WTC11 (cell line): Measurements from ENCODE around the gene C11orf52. TPM values are rescaled to one million over a fixed set of nuclear protein-coding genes. Genes with fewer than 3 reads are reported as not detected.

Experiments
- ATAC-seq: fragments of 200-7000 bp; cut with Tn5 transposase; 2 replicates; pipeline ENCODE4 v1.10.0; 2021; ENCODE audit warnings: mild to moderate bottlenecking, moderate library complexity
- CTCF ChIA-PET: fragments of 300-600 bp; sonication (Branson Sonifier 250); formaldehyde crosslinking; loops from one replicate; lab custom pipeline; 2021; ENCODE audit warnings: antibody characterized with exemption; lab: Charles Lee
- POLR2A ChIA-PET: fragments of 350-600 bp; sonication (Branson Sonifier 250); formaldehyde crosslinking; loops from one replicate; lab custom pipeline; 2021; ENCODE audit warnings: antibody characterized with exemption; lab: Charles Lee
- DNase-seq: peaks from one replicate; pipeline ENCODE4 v3.0.0; 2021; ENCODE audit warnings: low spot score
- H3K27ac Mint-ChIP-seq: 2 replicates; pipeline ENCODE4 v1.8.0; 2021; ENCODE audit warnings: mixed read lengths
- H3K27me3 Mint-ChIP-seq: 2 replicates; pipeline ENCODE4 v1.8.0; 2021; ENCODE audit warnings: low read depth, mild to moderate bottlenecking, moderate library complexity, mixed read lengths
- H3K36me3 Mint-ChIP-seq: 2 replicates; pipeline ENCODE4 v1.8.0; 2021; ENCODE audit warnings: mixed read lengths
- H3K4me1 Mint-ChIP-seq: 2 replicates; pipeline ENCODE4 v1.8.0; 2022; ENCODE audit warnings: mixed read lengths
- H3K4me3 Mint-ChIP-seq: 2 replicates; pipeline ENCODE4 v1.8.0; 2021; ENCODE audit warnings: mild to moderate bottlenecking, moderate library complexity, mixed read lengths
- H3K9me3 Mint-ChIP-seq: 2 replicates; pipeline ENCODE4 v1.8.0; 2021; ENCODE audit warnings: mixed read lengths
- CDX4 ChIP-seq: fragments of 250-450 bp; sonication (Bioruptor Pico); IDR thresholded peaks from 2 replicates; pipeline ENCODE4 v1.9.0; 2021; ENCODE audit warnings: moderate library complexity, mild to moderate bottlenecking, inconsistent platforms, borderline replicate concordance
- ELF4 ChIP-seq: sonication (generic); formaldehyde crosslinking; IDR thresholded peaks from 2 replicates; pipeline ENCODE4 v1.8.1; 2022; ENCODE audit warnings: low read depth, mild to moderate bottlenecking, moderate library complexity, missing genetic modification reagents
- GABPB1 ChIP-seq: sonication (generic); formaldehyde crosslinking; IDR thresholded peaks from 2 replicates; pipeline ENCODE4 v1.8.1; 2023; ENCODE audit warnings: mild to moderate bottlenecking, missing genetic modification reagents
- GRHL2 ChIP-seq: fragments of 250-450 bp; sonication (Bioruptor Pico); IDR thresholded peaks from 2 replicates; pipeline ENCODE4 v1.8.0; 2022; ENCODE audit warnings: mild to moderate bottlenecking, moderate library complexity; ENCODE audit not compliant: insufficient replicate concordance, severe bottlenecking
- HMGA2 ChIP-seq: fragments of 250-450 bp; sonication (Bioruptor Pico); IDR thresholded peaks from 2 replicates; pipeline ENCODE4 v1.4.0; 2021; ENCODE audit warnings: mild to moderate bottlenecking, moderate library complexity
- JAZF1 ChIP-seq: fragments of 250-450 bp; sonication (Bioruptor Pico); IDR thresholded peaks from 2 replicates; pipeline ENCODE4 v1.9.0; 2021; ENCODE audit warnings: moderate library complexity, mild to moderate bottlenecking, inconsistent platforms
- JUN ChIP-seq: sonication (generic); formaldehyde crosslinking; IDR thresholded peaks from 2 replicates; pipeline ENCODE4 v1.8.0; 2023; ENCODE audit warnings: mild to moderate bottlenecking, missing genetic modification reagents
- KAT7 ChIP-seq: sonication (generic); formaldehyde crosslinking; IDR thresholded peaks from 2 replicates; pipeline ENCODE4 v1.8.1; 2023; ENCODE audit warnings: missing genetic modification reagents, mild to moderate bottlenecking, borderline replicate concordance
- NFE2L1 ChIP-seq: sonication (generic); formaldehyde crosslinking; IDR thresholded peaks from 2 replicates; pipeline ENCODE4 v1.8.1; 2023; ENCODE audit warnings: missing genetic modification reagents
- RORB ChIP-seq: fragments of 250-450 bp; sonication (Bioruptor Pico); IDR thresholded peaks from 2 replicates; pipeline ENCODE4 v1.9.0; 2021; ENCODE audit warnings: mild to moderate bottlenecking
- SP1 ChIP-seq: sonication (generic); formaldehyde crosslinking; conservative IDR thresholded peaks from 2 replicates; pipeline ENCODE4 v1.8.1; 2022; ENCODE audit warnings: missing genetic modification reagents
- TCF7 ChIP-seq: sonication (generic); formaldehyde crosslinking; IDR thresholded peaks from 2 replicates; pipeline ENCODE4 v1.8.0; 2022; ENCODE audit warnings: mild to moderate bottlenecking, low read depth, missing genetic modification reagents, moderate library complexity
- TP53 ChIP-seq: sonication (generic); formaldehyde crosslinking; IDR thresholded peaks from 2 replicates; pipeline ENCODE4 v1.8.1; 2023; ENCODE audit warnings: mild to moderate bottlenecking, missing genetic modification reagents
- ZBTB21 ChIP-seq: sonication (generic); formaldehyde crosslinking; IDR thresholded peaks from 2 replicates; pipeline ENCODE4 v1.8.1; 2023; ENCODE audit warnings: mild to moderate bottlenecking, missing genetic modification reagents, borderline replicate concordance
- ZNF121 ChIP-seq: sonication (generic); formaldehyde crosslinking; IDR thresholded peaks from 2 replicates; pipeline ENCODE4 v1.8.0; 2023; ENCODE audit warnings: missing genetic modification reagents
- ZNF232 ChIP-seq: sonication (generic); formaldehyde crosslinking; IDR thresholded peaks from 2 replicates; pipeline ENCODE4 v1.8.0; 2022; ENCODE audit warnings: mild to moderate bottlenecking, missing genetic modification reagents
- ZNF317 ChIP-seq: sonication (generic); formaldehyde crosslinking; IDR thresholded peaks from 2 replicates; pipeline ENCODE4 v1.8.1; 2023; ENCODE audit warnings: low read depth, mild to moderate bottlenecking, moderate library complexity, missing genetic modification reagents, borderline replicate concordance
- ZNF423 ChIP-seq: fragments of 250-450 bp; sonication (Bioruptor Pico); IDR thresholded peaks from 2 replicates; pipeline ENCODE4 v2.1.2; 2022; ENCODE audit warnings: mild to moderate bottlenecking, moderate library complexity
- ZSCAN18 ChIP-seq: fragments of 250-450 bp; sonication (Bioruptor Pico); IDR thresholded peaks from 2 replicates; pipeline ENCODE4 v2.1.2; 2022; ENCODE audit warnings: mild to moderate bottlenecking, moderate library complexity
- total RNA-seq: library from RNA; stranded (reverse); gene quantifications from 3 replicates; pipeline ENCODE4 v1.2.3, GENCODE V29; 2021
- TF ChIP-seq, protein P1 (sequence below): sonication (generic); formaldehyde crosslinking; conservative IDR thresholded peaks from 2 replicates; pipeline ENCODE4 v1.8.1; 2023; ENCODE audit warnings: mild to moderate bottlenecking, low read depth, missing genetic modification reagents, moderate library complexity
- TF ChIP-seq, protein P2 (sequence below): fragments of 200-600 bp; IDR thresholded peaks from 2 replicates; pipeline ENCODE4 v1.8.0; 2022; ENCODE audit warnings: antibody characterized with exemption
- TF ChIP-seq, protein P3 (sequence below): sonication (generic); formaldehyde crosslinking; IDR thresholded peaks from 2 replicates; pipeline ENCODE4 v1.8.1; 2022; ENCODE audit warnings: low read depth, missing genetic modification reagents, borderline replicate concordance
- TF ChIP-seq, protein P4 (sequence below): sonication (generic); formaldehyde crosslinking; IDR thresholded peaks from 2 replicates; pipeline ENCODE4 v1.8.0; 2022; ENCODE audit warnings: mild to moderate bottlenecking, missing genetic modification reagents

The C11orf52 gene
- total RNA-seq, 1 experiment from 2014 or later, result 2.1 TPM

DNA sequence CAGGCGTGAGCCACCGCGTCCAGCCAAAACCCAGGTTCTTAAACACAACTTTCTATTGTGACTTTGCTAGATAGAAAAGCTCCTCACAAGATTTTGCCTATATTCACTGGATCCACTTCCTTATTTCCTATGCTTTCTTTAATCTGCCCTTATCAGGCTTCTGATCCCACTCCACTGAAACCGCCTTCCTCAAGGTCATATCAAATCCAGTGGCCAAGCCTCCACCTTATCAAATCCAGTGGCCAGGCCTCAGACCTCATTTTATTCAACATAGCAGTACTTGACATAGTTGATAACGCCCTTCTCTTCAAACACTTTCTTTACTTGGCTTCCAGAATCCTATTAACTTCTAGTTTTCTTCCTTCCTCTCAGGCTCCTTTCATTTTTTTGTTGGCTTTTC, 48.0 kb downstream of the C11orf52 start:
- Mint-ChIP-seq H3K9me3 (no peaks in the 10 kb centered on the region), H3K27ac (no peak overlapping the region), H3K4me1 (peaks cover 16% of the 10 kb centered on the region), H3K4me3 (no peak overlapping the region), H3K27me3 (no peaks in the 10 kb centered on the region)
- ATAC-seq, result no peak
- POLR2A ChIA-PET, result no interaction called here
- TF ChIP-seq ZNF317 (CRISPR knock-in tag), result no peak
- no peak for TF ChIP-seq JUN
- TF ChIP-seq RORB (CRISPR knock-in tag), result no peak
- no peak for TF ChIP-seq JAZF1 (CRISPR knock-in tag)
- TF ChIP-seq HMGA2 (CRISPR knock-in tag), result no peak
- no peak for TF ChIP-seq ZNF423 (CRISPR knock-in tag)
- TF ChIP-seq GRHL2 (CRISPR knock-in tag), result no peak
- no peak for TF ChIP-seq TP53 (CRISPR knock-in tag)
- TF ChIP-seq, all 79 proteins: peak for 0
- CTCF ChIA-PET, result no interaction called here
- DNase-seq, result no peak
- peaks cover 22% of the 10 kb centered on the region for H3K36me3 Mint-ChIP-seq

GRCh38 chr11:111967649-111968048, 48.9 kb downstream of the C11orf52 start:
- H3K27ac Mint-ChIP-seq, result no peak overlapping the region

DNA sequence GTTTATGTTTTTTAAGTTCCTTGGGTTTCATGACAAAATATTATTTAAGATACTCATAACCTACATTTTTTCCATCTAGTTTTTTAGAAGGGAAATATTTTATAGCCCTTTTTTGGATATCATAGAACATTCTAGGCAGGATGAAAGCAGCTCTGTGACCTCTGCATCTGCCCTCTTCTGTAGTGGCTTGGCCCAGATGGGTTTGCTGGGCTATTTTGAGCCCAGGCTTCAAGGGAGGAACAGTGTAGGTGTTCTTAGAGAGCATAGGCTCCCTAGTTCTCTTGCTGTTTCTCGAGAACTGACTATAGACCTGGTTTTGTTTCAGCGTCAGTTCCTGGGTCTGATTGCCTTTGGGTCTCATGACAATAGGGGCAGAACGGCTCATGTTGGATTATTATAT, 50.6 kb downstream of the C11orf52 start:
- TF ChIP-seq ZNF121 (no peak), ZNF232 (no peak), ELF4 (CRISPR knock-in tag) (no peak)
- TF ChIP-seq, protein P1, sequence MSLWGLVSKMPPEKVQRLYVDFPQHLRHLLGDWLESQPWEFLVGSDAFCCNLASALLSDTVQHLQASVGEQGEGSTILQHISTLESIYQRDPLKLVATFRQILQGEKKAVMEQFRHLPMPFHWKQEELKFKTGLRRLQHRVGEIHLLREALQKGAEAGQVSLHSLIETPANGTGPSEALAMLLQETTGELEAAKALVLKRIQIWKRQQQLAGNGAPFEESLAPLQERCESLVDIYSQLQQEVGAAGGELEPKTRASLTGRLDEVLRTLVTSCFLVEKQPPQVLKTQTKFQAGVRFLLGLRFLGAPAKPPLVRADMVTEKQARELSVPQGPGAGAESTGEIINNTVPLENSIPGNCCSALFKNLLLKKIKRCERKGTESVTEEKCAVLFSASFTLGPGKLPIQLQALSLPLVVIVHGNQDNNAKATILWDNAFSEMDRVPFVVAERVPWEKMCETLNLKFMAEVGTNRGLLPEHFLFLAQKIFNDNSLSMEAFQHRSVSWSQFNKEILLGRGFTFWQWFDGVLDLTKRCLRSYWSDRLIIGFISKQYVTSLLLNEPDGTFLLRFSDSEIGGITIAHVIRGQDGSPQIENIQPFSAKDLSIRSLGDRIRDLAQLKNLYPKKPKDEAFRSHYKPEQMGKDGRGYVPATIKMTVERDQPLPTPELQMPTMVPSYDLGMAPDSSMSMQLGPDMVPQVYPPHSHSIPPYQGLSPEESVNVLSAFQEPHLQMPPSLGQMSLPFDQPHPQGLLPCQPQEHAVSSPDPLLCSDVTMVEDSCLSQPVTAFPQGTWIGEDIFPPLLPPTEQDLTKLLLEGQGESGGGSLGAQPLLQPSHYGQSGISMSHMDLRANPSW (CRISPR knock-in tag), result no peak
- TF ChIP-seq, protein P2, sequence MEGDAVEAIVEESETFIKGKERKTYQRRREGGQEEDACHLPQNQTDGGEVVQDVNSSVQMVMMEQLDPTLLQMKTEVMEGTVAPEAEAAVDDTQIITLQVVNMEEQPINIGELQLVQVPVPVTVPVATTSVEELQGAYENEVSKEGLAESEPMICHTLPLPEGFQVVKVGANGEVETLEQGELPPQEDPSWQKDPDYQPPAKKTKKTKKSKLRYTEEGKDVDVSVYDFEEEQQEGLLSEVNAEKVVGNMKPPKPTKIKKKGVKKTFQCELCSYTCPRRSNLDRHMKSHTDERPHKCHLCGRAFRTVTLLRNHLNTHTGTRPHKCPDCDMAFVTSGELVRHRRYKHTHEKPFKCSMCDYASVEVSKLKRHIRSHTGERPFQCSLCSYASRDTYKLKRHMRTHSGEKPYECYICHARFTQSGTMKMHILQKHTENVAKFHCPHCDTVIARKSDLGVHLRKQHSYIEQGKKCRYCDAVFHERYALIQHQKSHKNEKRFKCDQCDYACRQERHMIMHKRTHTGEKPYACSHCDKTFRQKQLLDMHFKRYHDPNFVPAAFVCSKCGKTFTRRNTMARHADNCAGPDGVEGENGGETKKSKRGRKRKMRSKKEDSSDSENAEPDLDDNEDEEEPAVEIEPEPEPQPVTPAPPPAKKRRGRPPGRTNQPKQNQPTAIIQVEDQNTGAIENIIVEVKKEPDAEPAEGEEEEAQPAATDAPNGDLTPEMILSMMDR, result no peak
- Mint-ChIP-seq H3K36me3 (peaks cover 22% of the 10 kb centered on the region), H3K9me3 (no peaks in the 10 kb centered on the region), H3K4me3 (no peak overlapping the region), H3K27ac (no peak overlapping the region), H3K4me1 (no peaks in the 10 kb centered on the region), H3K27me3 (no peaks in the 10 kb centered on the region)
- ATAC-seq, result no peak
- DNase-seq, result no peak
- ChIA-PET POLR2A (no interaction called here), CTCF (interaction anchor here (1.6 kb wide), 1 partner anchor 8 kb away, joined by 5 read pairs; no protein-coding TSS in a partner anchor)

More at GRCh38 chr11:111967649-111968048, 48.9 kb downstream of the C11orf52 start:
- Mint-ChIP-seq H3K9me3 (no peaks in the 10 kb centered on the region), H3K4me3 (no peak overlapping the region), H3K27me3 (no peaks in the 10 kb centered on the region)
- DNase-seq, result no peak
- POLR2A ChIA-PET, result no interaction called here
- no peak for TF ChIP-seq ZBTB21 (CRISPR knock-in tag)
- TF ChIP-seq, all 79 proteins: peak for 0
- Mint-ChIP-seq H3K4me1 (peaks cover 13% of the 10 kb centered on the region), H3K36me3 (peaks cover 22% of the 10 kb centered on the region)
- no peak for ATAC-seq
- CTCF ChIA-PET, result no interaction called here

DNA sequence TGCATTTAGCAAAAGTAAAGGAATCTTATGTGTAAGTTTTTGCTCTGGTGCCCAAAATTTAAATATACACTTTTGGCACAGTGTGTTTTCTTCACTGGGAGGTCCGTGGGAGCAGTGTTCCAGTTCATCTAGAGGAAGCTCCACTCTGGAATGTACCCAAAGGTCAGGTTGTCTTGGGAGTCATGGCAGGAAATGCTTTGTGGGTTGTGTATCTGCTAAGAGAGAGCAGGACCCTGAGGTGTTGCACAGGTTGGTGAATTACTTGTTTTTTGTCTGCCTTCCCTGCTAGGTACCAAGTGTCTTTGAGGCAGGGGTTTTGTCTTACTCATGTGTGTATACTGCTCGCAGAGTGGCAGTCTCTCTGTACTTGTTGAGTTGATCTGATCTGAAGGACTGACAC, 55.7 kb downstream of the C11orf52 start:
- POLR2A ChIA-PET, result no interaction called here
- H3K4me3 Mint-ChIP-seq, result no peak overlapping the region
- CTCF ChIA-PET, result no interaction called here
- no peaks in the 10 kb centered on the region for H3K9me3 Mint-ChIP-seq
- ATAC-seq (no peak), DNase-seq (no peak)
- H3K4me1 Mint-ChIP-seq, result peaks cover 28% of the 10 kb centered on the region
- no peaks in the 10 kb centered on the region for H3K27me3 Mint-ChIP-seq
- H3K36me3 Mint-ChIP-seq, result peaks cover 14% of the 10 kb centered on the region
- no peak overlapping the region for H3K27ac Mint-ChIP-seq
- TF ChIP-seq NFE2L1 (CRISPR knock-in tag), result no peak
- TF ChIP-seq GABPB1 (CRISPR knock-in tag), result no peak
- TF ChIP-seq KAT7 (CRISPR knock-in tag), result no peak
- TF ChIP-seq, protein P3, sequence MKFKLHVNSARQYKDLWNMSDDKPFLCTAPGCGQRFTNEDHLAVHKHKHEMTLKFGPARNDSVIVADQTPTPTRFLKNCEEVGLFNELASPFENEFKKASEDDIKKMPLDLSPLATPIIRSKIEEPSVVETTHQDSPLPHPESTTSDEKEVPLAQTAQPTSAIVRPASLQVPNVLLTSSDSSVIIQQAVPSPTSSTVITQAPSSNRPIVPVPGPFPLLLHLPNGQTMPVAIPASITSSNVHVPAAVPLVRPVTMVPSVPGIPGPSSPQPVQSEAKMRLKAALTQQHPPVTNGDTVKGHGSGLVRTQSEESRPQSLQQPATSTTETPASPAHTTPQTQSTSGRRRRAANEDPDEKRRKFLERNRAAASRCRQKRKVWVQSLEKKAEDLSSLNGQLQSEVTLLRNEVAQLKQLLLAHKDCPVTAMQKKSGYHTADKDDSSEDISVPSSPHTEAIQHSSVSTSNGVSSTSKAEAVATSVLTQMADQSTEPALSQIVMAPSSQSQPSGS (CRISPR knock-in tag), result no peak
- TF ChIP-seq ZNF121, result no peak
- no peak for TF ChIP-seq ZSCAN18 (CRISPR knock-in tag)
- TF ChIP-seq CDX4 (CRISPR knock-in tag), result no peak
- no peak for TF ChIP-seq SP1
- no peak for TF ChIP-seq TCF7 (CRISPR knock-in tag)
- TF ChIP-seq JAZF1 (CRISPR knock-in tag), result no peak
- TF ChIP-seq, protein P4, sequence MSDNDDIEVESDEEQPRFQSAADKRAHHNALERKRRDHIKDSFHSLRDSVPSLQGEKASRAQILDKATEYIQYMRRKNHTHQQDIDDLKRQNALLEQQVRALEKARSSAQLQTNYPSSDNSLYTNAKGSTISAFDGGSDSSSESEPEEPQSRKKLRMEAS (CRISPR knock-in tag), result no peak
- no peak for TF ChIP-seq GRHL2 (CRISPR knock-in tag)
